GM19397 (cell line): ENCODE measurements around the gene ALPG.
"Not testable (repeated sequence)": the region's sequence is repeated elsewhere in the genome, so short reads cannot be mapped to it uniquely, and the experiment has no call there.

Source experiments
- ATAC-seq: cut with Tn5 transposase; IDR thresholded peaks from one replicate; pipeline ENCODE4 v1.9.1; 2021; ENCODE audit warnings: mild to moderate bottlenecking, moderate library complexity; ENCODE audit not compliant: unreplicated experiment

Gene ALPG

DNA sequence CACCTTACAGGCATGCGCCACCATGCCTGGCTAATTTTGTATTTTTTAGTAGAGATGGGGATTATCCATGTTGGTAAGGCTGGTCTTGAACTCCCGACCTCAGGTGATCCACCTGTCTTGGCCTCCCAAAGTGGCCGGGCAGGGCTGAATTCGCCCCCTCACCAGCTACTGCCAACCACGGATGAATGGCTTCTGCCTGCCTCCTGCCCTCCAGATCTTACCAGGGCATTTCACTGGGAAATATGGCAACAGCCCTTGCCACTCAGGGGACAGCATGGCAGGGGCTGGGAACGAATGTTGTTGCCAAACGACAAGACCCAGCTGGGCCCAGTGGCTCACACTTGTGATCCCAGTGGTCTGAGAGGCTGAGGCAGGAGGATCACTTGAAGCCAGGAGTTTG is 29.9 kb upstream of the ALPG start:
- ATAC-seq, result no peak

DNA sequence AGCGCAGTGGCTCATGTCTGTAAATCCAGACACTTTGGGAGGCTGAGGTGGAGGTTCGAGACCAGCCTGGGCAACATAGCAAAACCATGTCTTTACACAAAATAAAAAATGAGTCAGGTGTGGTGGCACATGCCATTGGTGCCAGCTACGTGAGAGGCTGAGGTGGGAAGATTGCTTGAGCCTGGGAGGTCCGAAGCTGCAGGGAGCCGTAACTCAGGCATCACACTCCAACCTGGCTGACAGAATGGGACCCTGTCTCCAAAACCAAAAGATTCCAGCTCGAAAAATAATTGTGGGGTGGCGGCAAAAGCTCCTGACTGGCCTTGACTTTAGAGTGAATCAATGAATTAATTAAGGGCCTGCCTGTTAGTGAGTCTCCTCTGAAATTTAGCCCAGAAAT is 29.3 kb upstream of the ALPG start:
- no peak for ATAC-seq

DNA sequence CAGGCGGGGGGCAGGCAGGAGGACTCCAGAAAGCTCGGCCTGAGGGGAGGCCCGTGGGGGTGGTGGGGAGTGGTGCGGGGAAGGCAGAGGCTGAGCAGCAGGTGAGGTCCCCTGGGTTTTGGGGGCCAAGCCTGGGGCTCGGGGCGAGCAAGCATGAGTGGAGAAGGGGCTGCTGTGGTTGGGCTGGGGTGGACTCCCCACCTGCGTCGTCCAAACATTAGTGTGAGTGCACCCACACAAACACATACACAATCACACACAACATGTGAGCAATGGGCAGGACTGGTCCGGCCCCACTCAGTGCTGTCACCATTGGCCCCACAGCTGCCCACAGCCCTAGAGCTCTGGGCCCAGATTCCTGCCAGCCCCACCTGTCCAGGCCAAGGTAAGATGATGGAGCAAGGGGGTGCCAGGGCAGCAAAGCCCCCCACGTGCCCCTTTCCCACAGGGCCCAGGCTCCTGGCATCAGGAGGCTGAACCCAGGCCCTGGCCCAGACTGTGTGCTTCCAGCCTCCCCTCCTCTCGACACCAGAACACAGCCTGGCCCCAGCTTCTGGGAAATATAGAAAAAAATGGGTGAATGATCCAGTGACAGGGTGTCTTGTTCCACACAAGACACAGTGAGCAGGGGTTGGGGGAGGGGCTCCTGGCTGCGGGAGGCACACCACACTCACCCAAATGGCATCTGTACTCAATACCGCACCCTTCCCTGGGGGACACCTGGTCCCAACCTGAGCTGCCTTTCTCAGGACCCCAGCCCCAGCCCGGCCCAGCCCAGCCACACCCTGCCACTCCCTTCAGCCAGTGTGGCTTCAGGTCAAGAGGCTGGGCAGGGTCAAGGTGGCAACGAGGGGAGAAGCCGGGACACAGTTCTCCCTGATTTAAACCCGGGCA is 28.6 kb upstream of the ALPG start:
- ATAC-seq, result no peak

GRCh38 chr2:232378735-232379151 is 27.9 kb upstream of the ALPG start, which contains the start of gene ALPP:
TSS of gene ALPP (plus strand) at chr2:232378751. CDS start at chr2:232378803, 52 bp downstream.
- ATAC-seq, result not testable (repeated sequence)

- not testable (repeated sequence) for ATAC-seq
Observed at GRCh38 chr2:232379610-232380590, 26.7 kb upstream of the ALPG start.

DNA sequence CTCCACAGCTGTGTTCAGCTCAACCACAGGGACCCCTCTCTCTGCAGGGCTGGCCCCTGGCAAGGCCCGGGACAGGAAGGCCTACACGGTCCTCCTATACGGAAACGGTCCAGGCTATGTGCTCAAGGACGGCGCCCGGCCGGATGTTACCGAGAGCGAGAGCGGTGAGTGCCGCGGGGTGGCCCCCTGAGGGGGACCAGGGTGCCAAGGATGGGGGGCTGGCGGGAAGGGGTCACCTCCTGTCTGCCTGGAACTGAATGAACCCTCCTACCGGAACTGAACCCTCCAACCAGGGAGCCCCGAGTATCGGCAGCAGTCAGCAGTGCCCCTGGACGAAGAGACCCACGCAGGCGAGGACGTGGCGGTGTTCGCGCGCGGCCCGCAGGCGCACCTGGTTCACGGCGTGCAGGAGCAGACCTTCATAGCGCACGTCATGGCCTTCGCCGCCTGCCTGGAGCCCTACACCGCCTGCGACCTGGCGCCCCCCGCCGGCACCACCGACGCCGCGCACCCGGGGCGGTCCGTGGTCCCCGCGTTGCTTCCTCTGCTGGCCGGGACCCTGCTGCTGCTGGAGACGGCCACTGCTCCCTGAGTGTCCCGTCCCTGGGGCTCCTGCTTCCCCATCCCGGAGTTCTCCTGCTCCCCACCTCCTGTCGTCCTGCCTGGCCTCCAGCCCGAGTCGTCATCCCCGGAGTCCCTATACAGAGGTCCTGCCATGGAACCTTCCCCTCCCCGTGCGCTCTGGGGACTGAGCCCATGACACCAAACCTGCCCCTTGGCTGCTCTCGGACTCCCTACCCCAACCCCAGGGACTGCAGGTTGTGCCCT is 25.2 kb upstream of the ALPG start:
- ATAC-seq, result not testable (repeated sequence)

DNA sequence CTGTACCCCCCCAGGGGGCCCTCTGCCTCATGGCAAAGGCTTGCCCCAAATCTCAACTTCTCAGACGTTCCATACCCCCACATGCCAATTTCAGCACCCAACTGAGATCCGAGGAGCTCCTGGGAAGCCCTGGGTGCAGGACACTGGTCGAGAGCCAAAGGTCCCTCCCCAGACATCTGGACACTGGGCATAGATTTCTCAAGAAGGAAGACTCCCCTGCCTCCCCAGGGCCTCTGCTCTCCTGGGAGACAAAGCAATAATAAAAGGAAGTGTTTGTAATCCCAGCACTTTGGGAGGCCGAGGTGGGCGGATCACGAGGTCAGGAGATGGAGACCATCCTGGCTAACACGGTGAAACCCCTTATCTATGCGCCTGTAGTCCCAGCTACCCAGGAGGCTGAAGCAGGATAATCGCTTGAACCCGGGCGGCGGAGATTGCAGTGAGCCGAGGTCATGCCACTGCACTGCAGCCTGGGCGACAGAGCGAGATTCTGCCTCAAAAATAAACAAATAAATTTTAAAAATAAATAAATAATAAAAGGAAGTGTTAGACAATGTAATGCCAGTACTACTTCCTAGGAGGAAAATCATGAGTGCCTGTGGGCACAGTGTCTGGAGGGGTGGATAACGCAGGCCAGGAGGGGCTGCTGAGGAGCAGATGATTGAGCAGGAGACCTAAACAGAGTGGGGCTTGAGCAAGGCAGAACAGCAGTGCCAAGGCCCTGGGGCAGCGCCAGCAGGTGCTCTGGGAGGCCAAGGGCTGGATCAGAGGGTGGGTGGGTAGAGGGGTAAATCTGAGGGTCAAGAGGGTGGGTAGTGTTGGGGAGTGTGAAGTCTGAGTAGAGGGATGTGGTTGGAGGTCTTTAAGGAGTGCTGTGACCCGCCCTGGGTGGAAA is 24.1 kb upstream of the ALPG start:
- no peak for ATAC-seq

GRCh38 chr2:232384466-232384865 is 22.2 kb upstream of the ALPG start:
- ATAC-seq, result no peak

- not testable (repeated sequence) for ATAC-seq
Observed at GRCh38 chr2:232385058-232385457, 21.6 kb upstream of the ALPG start.

- ATAC-seq, result no peak
Observed at GRCh38 chr2:232385660-232386489, 20.8 kb upstream of the ALPG start.

DNA sequence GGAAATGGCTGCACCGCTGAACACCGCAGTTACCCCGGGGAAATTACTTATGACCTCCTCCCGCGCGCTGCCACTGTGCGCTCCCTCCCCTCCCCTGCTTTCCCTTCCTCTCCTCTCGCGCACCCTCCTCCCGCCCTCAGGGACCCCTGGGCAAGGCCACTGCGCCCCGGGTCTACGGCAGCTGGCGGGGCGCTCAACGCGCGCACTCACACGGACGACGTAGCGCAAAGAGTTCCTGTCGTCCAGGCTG is 20.2 kb upstream of the ALPG start:
- ATAC-seq, result no peak

DNA sequence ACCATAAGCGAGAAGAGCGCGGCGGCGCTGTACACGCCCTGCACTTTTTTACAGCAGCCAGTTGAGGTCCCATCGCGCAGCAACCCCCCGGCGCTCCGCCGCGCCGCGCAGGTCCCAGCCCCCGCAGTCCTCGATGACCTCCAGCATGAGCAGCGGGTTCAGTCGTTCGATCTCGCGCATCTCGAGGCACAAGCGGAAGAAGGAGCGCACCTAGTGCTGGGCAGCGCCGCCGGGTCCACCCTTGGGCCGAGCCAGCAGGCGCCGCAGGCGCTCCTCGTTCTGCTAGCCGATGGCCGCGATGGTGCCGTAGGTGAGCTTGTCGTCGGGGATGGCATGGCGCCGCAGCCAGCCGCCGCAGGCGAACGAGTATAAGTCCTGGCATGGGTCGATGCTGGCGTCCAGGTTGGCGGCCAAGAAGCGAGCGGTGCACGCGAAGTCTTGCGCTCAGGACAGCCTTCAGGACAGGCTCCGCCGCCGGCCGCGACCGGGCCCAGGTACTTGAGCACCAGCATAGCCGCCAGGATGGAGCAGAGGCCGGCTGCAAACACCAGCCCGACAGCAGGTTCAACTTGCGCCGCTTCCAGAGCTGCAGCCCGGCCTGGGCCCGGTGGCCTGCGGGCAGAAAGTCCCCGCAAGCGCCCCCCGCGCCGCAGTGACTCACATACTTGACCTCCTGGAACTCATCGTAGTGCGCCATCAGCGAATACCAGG is 19.7 kb upstream of the ALPG start:
- ATAC-seq, result no peak

DNA sequence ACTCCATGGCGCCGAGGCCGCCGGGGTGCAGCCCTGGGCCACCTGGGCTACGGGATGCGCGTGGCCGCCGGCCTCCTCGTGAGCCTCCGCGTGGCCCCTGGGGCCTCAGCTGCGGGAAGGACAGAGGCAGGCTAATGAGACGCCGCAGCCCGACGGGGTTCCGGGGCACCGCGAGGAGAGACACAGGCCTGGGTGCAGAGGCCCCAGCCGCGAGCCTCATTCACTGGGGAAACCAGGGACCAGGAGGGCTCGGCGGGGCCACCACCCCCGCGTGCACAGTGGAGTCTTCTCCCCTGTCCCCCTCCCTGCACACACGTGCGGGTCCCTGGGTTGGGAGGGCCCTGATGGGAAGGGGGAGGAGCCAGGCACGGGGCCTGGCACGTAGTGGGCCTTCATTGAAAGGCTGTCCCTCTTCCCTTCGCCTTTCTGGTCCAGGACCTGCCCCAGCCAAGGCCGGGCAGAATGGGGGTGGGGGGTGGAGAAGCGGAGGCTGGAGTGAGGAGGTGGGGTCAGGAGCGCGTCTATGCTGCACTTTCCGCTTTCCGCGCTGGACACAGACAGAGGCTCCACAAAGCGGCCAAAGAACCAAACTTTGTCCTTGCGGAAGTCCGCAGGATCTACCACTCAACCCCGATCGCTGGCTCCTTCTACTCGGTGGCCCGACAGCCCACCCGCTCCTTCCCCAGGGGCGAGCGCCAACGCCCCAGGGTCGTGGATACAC is 19.0 kb upstream of the ALPG start:
- ATAC-seq, result no peak

GRCh38 chr2:232388324-232388891 is 18.2 kb upstream of the ALPG start:
- no peak for ATAC-seq

GRCh38 chr2:232389327-232389726 is 17.3 kb upstream of the ALPG start:
- no peak for ATAC-seq

GRCh38 chr2:232390661-232391060 is 16.0 kb upstream of the ALPG start:
- no peak for ATAC-seq

DNA sequence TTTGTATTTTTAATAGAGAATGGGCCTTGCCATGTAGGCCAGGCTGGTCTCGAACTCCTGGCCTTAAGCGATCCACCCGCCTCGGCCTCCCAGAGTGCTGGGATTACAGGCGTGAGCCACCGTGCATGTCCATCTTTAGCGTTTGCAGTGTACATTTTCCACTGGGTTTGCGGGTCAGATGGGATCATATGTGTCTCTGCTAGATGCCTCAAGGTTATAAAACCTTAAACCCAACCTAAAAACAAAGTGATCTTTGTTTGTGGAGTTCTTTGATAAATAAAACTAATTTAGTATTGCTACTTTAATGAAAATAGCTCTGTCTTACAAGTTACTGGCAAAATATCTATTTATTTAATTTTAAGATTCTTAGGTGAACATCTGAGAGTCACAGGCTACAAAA is 13.1 kb upstream of the ALPG start:
- no peak for ATAC-seq
